H1 (cell line): ENCODE measurements around the gene PROP1. TPM values are rescaled to one million over a fixed set of nuclear protein-coding genes. Genes with fewer than 3 reads are reported as not detected.

Experiments used
- CTCF ChIA-PET: fragments of 300-600 bp; sonication (Branson Sonifier 250); formaldehyde crosslinking; loops from one replicate; lab custom pipeline; 2021; ENCODE audit not compliant: partially characterized antibody; lab: Charles Lee
- POLR2A ChIA-PET: fragments of 300-600 bp; sonication (Branson Sonifier 250); formaldehyde crosslinking; loops from one replicate; lab custom pipeline; 2021; ENCODE audit warnings: inconsistent platforms; ENCODE audit not compliant: partially characterized antibody; lab: Charles Lee
- DNase-seq, 2 experiments: peaks; one replicate each; pipeline versions ENCODE4 v3.0.0 to v3.0.0-alpha.2; 2010 to 2022; ENCODE audit warnings: low spot score in 2 of 2, low read depth in 1 of 2, mixed read lengths in 1 of 2
- FAIRE-seq: peaks from 2 replicates; lab custom pipeline; 2011; peaks lifted over from hg19 to GRCh38; lab: Jason Lieb, UNC
- H2AFZ ChIP-seq: 2 replicates; pipeline ENCODE4 v1.8.1; 2012; ENCODE audit warnings: low read length, inconsistent platforms
- H2AK5ac ChIP-seq: 2 replicates; pipeline ENCODE4 v1.6.1; 2013; ENCODE audit warnings: low read depth, low read length
- H2BK120ac ChIP-seq: replicated peaks from 2 replicates; pipeline ENCODE3; 2013; ENCODE audit warnings: low read depth, low read length, inconsistent platforms
- H2BK12ac ChIP-seq: 2 replicates; pipeline ENCODE4 v1.6.1; 2013; ENCODE audit warnings: low read depth, low read length
- H2BK15ac ChIP-seq: 2 replicates; pipeline ENCODE4 v1.6.1; 2013; ENCODE audit warnings: low read length
- H2BK20ac ChIP-seq: 2 replicates; pipeline ENCODE4 v1.6.1; 2013; ENCODE audit warnings: low read length
- H2BK5ac ChIP-seq: 2 replicates; pipeline ENCODE4 v1.6.1; 2013; ENCODE audit warnings: low read depth, low read length
- H3K14ac ChIP-seq: 2 replicates; pipeline ENCODE4 v1.6.1; 2013; ENCODE audit warnings: inconsistent platforms; ENCODE audit not compliant: insufficient read length
- H3K18ac ChIP-seq: 2 replicates; pipeline ENCODE4 v1.6.1; 2013; ENCODE audit warnings: low read length; ENCODE audit errors: extremely low read depth
- H3K23ac ChIP-seq: 2 replicates; pipeline ENCODE4 v1.6.1; 2013; ENCODE audit warnings: inconsistent platforms; ENCODE audit not compliant: insufficient read length
- H3K23me2 ChIP-seq: 2 replicates; pipeline ENCODE4 v1.6.1; 2013; ENCODE audit warnings: low read depth, low read length
- H3K27ac ChIP-seq: 2 replicates; pipeline ENCODE4 v1.6.1; 2011; ENCODE audit warnings: low read depth, low read length, inconsistent platforms
- H3K27me3 ChIP-seq, 4 experiments: replicated peaks in 1 of 4; 1 replicate in 1 of 4; 2 replicates in 3 of 4; pipeline versions ENCODE4 v1.6.1 to v1.8.1; 2011 to 2013; ENCODE audit warnings: low read length in 3 of 4, mild to moderate bottlenecking in 3 of 4, inconsistent platforms in 2 of 4, mixed read lengths in 2 of 4, moderate library complexity in 1 of 4; ENCODE audit not compliant: control insufficient read depth in 3 of 4, insufficient read depth in 3 of 4; ENCODE audit errors: extremely low read depth in 1 of 4
- H3K36me3 ChIP-seq, 4 experiments: 2 replicates each; pipeline versions ENCODE4 v1.6.1 to v1.8.1; 2011 to 2013; ENCODE audit warnings: mild to moderate bottlenecking in 4 of 4, low read length in 3 of 4, moderate library complexity in 2 of 4, control low read depth in 1 of 4, inconsistent platforms in 1 of 4; ENCODE audit not compliant: insufficient read depth in 4 of 4, control insufficient read depth in 2 of 4
- H3K4ac ChIP-seq: replicated peaks from 2 replicates; pipeline ENCODE3; 2013; ENCODE audit warnings: low read length, low read depth, mixed read lengths, inconsistent platforms; ENCODE audit not compliant: insufficient read length
- H3K4me1 ChIP-seq, 4 experiments: replicated peaks in 1 of 4; 1 replicate in 1 of 4; 2 replicates in 3 of 4; pipeline versions ENCODE4 v1.6.1 to v1.8.1; 2011 to 2013; ENCODE audit warnings: low read length in 3 of 4, inconsistent platforms in 2 of 4, mixed read lengths in 1 of 4; ENCODE audit not compliant: insufficient read depth in 4 of 4, control insufficient read depth in 3 of 4
- H3K4me2 ChIP-seq, 2 experiments: 2 replicates each; pipeline versions ENCODE4 v1.6.1 to v1.8.1; 2011 to 2013; ENCODE audit warnings: low read depth in 2 of 2, low read length in 2 of 2, control low read depth in 1 of 2, inconsistent platforms in 1 of 2, mild to moderate bottlenecking in 1 of 2; ENCODE audit not compliant: insufficient read depth in 1 of 2
- H3K4me3 ChIP-seq, 4 experiments: fragments of 200-600, 300-600 bp in 1 of 4; sonication (generic), shearing (Covaris generic), sonication (Bioruptor Twin) in 1 of 4; 2 replicates each; pipeline versions ENCODE4 v1.5.1 to v1.8.1; 2011 to 2016; ENCODE audit warnings: low read length in 4 of 4, low read depth in 3 of 4, control low read depth in 2 of 4, inconsistent platforms in 2 of 4, mild to moderate bottlenecking in 2 of 4, mixed read lengths in 1 of 4, moderate library complexity in 1 of 4; ENCODE audit not compliant: insufficient read depth in 2 of 4; ENCODE audit errors: extremely low read depth in 1 of 4
- H3K56ac ChIP-seq: replicated peaks from 2 replicates; pipeline ENCODE3; 2013; ENCODE audit warnings: low read depth, mild to moderate bottlenecking, mixed read lengths, low read length, inconsistent platforms; ENCODE audit not compliant: insufficient read length
- H3K79me1 ChIP-seq: 2 replicates; pipeline ENCODE4 v1.6.1; 2013; ENCODE audit warnings: low read depth, low read length, control low read depth
- H3K79me2 ChIP-seq, 2 experiments: 2 replicates each; pipeline versions ENCODE4 v1.6.1 to v1.8.1; 2012 to 2013; ENCODE audit warnings: low read length in 2 of 2, mild to moderate bottlenecking in 2 of 2, inconsistent platforms in 1 of 2; ENCODE audit not compliant: insufficient read depth in 2 of 2, control insufficient read depth in 1 of 2
- H3K9ac ChIP-seq, 4 experiments: replicated peaks in 1 of 4; 1 replicate in 1 of 4; 2 replicates in 3 of 4; pipeline versions ENCODE4 v1.6.1 to v1.8.1; 2011 to 2013; ENCODE audit warnings: low read depth in 3 of 4, low read length in 3 of 4, control low read depth in 2 of 4, mild to moderate bottlenecking in 2 of 4, moderate library complexity in 2 of 4, inconsistent platforms in 1 of 4; ENCODE audit errors: extremely low read depth in 1 of 4
- H3K9me3 ChIP-seq, 2 experiments: 2 replicates each; pipeline versions ENCODE4 v1.6.1 to v1.8.1; 2012 to 2013; ENCODE audit warnings: mild to moderate bottlenecking in 2 of 2, moderate library complexity in 2 of 2, control low read depth in 1 of 2, inconsistent platforms in 1 of 2, low read depth in 1 of 2, low read length in 1 of 2, mixed read lengths in 1 of 2; ENCODE audit not compliant: insufficient read depth in 2 of 2
- H4K20me1 ChIP-seq, 2 experiments: replicated peaks in 1 of 2; 2 replicates each; pipeline versions ENCODE3 to v1.8.1; 2011 to 2013; ENCODE audit warnings: inconsistent platforms in 2 of 2, low read length in 2 of 2, mild to moderate bottlenecking in 1 of 2; ENCODE audit not compliant: insufficient read depth in 2 of 2, control insufficient read depth in 1 of 2
- H4K5ac ChIP-seq: 2 replicates; pipeline ENCODE4 v1.6.1; 2013; ENCODE audit warnings: low read length, low read depth, mixed read lengths, inconsistent platforms; ENCODE audit not compliant: insufficient read length
- H4K8ac ChIP-seq: 2 replicates; pipeline ENCODE4 v1.8.0; 2013; ENCODE audit warnings: mild to moderate bottlenecking, moderate library complexity, low read length, inconsistent platforms; ENCODE audit not compliant: insufficient read depth; ENCODE audit errors: extremely low read depth
- H4K91ac ChIP-seq: replicated peaks from 2 replicates; pipeline ENCODE3; 2013; ENCODE audit warnings: low read length, mixed read lengths, inconsistent platforms; ENCODE audit not compliant: insufficient read length
- ASH2L ChIP-seq: fragments of 200-600, 300-600 bp; sonication (generic); IDR thresholded peaks from one replicate; pipeline ENCODE4 v1.7.1; 2017; ENCODE audit warnings: low read length
- CHD1 ChIP-seq: IDR thresholded peaks from 2 replicates; pipeline ENCODE4 v1.6.1; 2012; ENCODE audit warnings: low read depth, low read length, improper control_type of control experiment
- KDM5A ChIP-seq: fragments of 200-600 bp; IDR thresholded peaks from 2 replicates; pipeline ENCODE4 v1.7.1; 2012; ENCODE audit warnings: mild to moderate bottlenecking, low read length, inconsistent platforms, mixed read lengths
- NRF1 ChIP-seq: IDR thresholded peaks from 2 replicates; pipeline ENCODE4 v1.6.1; 2011; ENCODE audit warnings: mild to moderate bottlenecking, low read depth, low read length, improper control_type of control experiment
- POLR2A ChIP-seq, 2 experiments: IDR thresholded peaks; 1 replicate in 1 of 2; 2 replicates in 1 of 2; pipeline ENCODE4 v1.6.1; 2011; ENCODE audit warnings: low read depth in 2 of 2, low read length in 2 of 2, mild to moderate bottlenecking in 2 of 2; ENCODE audit errors: control extremely low read depth in 1 of 2
- POLR2AphosphoS5 ChIP-seq: IDR thresholded peaks from 2 replicates; pipeline ENCODE4 v1.6.1; 2011; ENCODE audit warnings: low read depth, low read length
- SP4 ChIP-seq: IDR thresholded peaks from 2 replicates; pipeline ENCODE4 v1.6.1; 2012; ENCODE audit warnings: low read length, inconsistent platforms
- SUZ12 ChIP-seq: fragments of 200-600 bp; sonication (generic); IDR thresholded peaks from 2 replicates; pipeline ENCODE4 v1.6.1; 2012; ENCODE audit warnings: mild to moderate bottlenecking, inconsistent platforms, low read length, moderate library complexity, mixed read lengths
- TAF7 ChIP-seq: optimal IDR thresholded peaks from 2 replicates; pipeline ENCODE3; 2011; ENCODE audit warnings: low read depth, mild to moderate bottlenecking, inconsistent platforms, low read length, moderate library complexity, borderline replicate concordance
- WGBS, 2 experiments: shearing (Covaris generic) in 1 of 2; methylation state at CpG; one replicate each; pipeline versions ENCODE4 v1.1.6 to v1.1.7; 2013 to 2015; ENCODE audit warnings: low lambda C conversion rate in 2 of 2, mixed read lengths in 2 of 2, inconsistent platforms in 1 of 2, low coverage in 1 of 2, missing lambda C conversion rate in 1 of 2; ENCODE audit not compliant: insufficient replicate concordance in 2 of 2, insufficient coverage in 1 of 2, insufficient read length in 1 of 2; ENCODE audit errors: extremely low coverage in 1 of 2, missing lambda C conversion rate in 1 of 2; 5-methylcytosine and 5-hydroxymethylcytosine counted together
- polyA plus RNA-seq, 7 experiments: library from polyadenylated mRNA; depleted of rRNA in 3 of 7; stranded (reverse) in 5 of 7; unstranded in 2 of 7; fragments of >200 nt in 5 of 7; fragments of 200-250 nt in 2 of 7; gene quantifications; 1 replicate in 5 of 7; 2 replicates in 1 of 7; 4 replicates in 1 of 7; pipeline versions ENCODE4 v1.2.1 to v1.2.3, GENCODE V29; 2011 to 2013; ENCODE audit warnings: missing spikeins in 2 of 7, mixed read lengths in 2 of 7
- total RNA-seq: library from RNA; stranded (reverse); fragmentation: NEBNext Ultra II Directional; extraction: Animal tissue kit (Norgen Biotek cat#: 25700); gene quantifications from 2 replicates; pipeline ENCODE4 v1.2.1, GENCODE V29; 2021
- TF ChIP-seq, protein P1 (sequence below): IDR thresholded peaks from 2 replicates; pipeline ENCODE4 v1.6.1; 2012; ENCODE audit warnings: low read length, inconsistent platforms
- TF ChIP-seq, protein P2 (sequence below): IDR thresholded peaks from 2 replicates; pipeline ENCODE4 v1.6.1; 2012; ENCODE audit warnings: inconsistent platforms

PROP1 gene
- total and polyA plus RNA-seq, 2 of the 8 experiments (the other 6 are each of a cell fraction or from before 2014, with no cell fraction given): not detected

DNA sequence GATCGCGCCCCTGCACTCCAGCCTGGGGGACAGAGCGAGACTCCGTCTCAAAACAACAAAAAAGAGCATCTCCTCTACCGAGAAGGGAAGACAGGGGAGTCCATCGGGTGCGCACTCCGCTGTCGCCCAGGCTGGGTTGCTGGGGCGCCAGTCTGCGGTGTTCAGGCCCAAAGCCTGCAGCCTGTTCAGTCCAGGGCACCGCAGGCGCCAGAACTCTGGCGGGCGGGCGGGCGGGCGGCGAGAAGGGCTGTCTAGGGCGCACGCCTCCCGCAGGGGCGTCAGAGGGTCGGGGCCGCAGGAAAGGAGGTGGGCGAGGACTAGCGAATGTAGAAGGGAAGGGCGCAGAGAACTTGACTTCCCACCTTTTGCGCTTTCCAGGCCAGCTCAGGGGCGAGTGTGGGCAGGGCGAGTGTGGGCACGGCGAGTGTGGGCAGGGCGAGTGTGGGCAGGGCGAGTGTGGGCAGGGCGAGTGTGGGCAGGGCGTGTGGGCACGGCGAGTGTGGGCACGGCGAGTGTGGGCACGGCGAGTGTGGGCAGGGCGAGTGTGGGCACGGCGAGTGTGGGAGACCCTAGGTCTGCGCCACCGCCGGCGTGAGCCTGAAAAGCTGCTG, 10.5 kb downstream of the PROP1 start:
- WGBS, 2 experiments: 48% methylated on average over 21 of the region's 50 CpGs; no CpG with 5 or more reads in 1 of the 2 experiments
- H2AFZ ChIP-seq: peak overlapping the region; percentile 67; the same call in 1 of the 2 replicates
- TF ChIP-seq NRF1: no peak
- TF ChIP-seq POLR2AphosphoS5: no peak
- TF ChIP-seq, protein P1, sequence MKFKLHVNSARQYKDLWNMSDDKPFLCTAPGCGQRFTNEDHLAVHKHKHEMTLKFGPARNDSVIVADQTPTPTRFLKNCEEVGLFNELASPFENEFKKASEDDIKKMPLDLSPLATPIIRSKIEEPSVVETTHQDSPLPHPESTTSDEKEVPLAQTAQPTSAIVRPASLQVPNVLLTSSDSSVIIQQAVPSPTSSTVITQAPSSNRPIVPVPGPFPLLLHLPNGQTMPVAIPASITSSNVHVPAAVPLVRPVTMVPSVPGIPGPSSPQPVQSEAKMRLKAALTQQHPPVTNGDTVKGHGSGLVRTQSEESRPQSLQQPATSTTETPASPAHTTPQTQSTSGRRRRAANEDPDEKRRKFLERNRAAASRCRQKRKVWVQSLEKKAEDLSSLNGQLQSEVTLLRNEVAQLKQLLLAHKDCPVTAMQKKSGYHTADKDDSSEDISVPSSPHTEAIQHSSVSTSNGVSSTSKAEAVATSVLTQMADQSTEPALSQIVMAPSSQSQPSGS: no peak
- TF ChIP-seq, protein P2, sequence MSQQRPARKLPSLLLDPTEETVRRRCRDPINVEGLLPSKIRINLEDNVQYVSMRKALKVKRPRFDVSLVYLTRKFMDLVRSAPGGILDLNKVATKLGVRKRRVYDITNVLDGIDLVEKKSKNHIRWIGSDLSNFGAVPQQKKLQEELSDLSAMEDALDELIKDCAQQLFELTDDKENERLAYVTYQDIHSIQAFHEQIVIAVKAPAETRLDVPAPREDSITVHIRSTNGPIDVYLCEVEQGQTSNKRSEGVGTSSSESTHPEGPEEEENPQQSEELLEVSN: no peak
- no peak for TF ChIP-seq CHD1
- TF ChIP-seq ASH2L: no peak
- TF ChIP-seq SP4: no peak
- TF ChIP-seq POLR2A (IDR thresholded peaks at IDR 0.05; ENCODE audit: control extremely low read depth in 1 of 2, low read depth in 2 of 2, low read length in 2 of 2): no peak
- no peak for TF ChIP-seq SUZ12
- TF ChIP-seq TAF7: no peak
- TF ChIP-seq KDM5A: no peak

More for the DNA sequence above, 10.5 kb downstream of the PROP1 start:
- Histone ChIP-seq H2BK15ac (no peak overlapping the region), H3K14ac (no peak overlapping the region), H2BK120ac (no peak overlapping the region), H3K27ac (no peak overlapping the region), H4K20me1 (no peaks in the 10 kb centered on the region), H3K9ac (no peak overlapping the region), H3K4me1 (peaks cover 0 to 10% (median 6%) of the 10 kb centered on the region in 4 experiments; a peak in 3 of 7 replicates), H3K4me2 (peak overlapping the region in 1 of 2 experiments; percentile 69; a peak in 3 of 4 replicates), H3K79me1 (no peaks in the 10 kb centered on the region), H3K4me3 (peak overlapping the region in 3 of 4 experiments; percentile 12 to 62 (median 14); a peak in 4 of 8 replicates), H3K27me3 (peaks cover 4 to 43% (median 26%) of the 10 kb centered on the region in 4 experiments; a peak in 6 of 7 replicates), H3K18ac (no peak overlapping the region), H3K79me2 (no peaks in the 10 kb centered on the region), H4K91ac (no peak overlapping the region), H3K23me2 (no peaks in the 10 kb centered on the region; the same call in 1 of the 2 replicates), H2BK20ac (no peak overlapping the region), H3K56ac (no peak overlapping the region), H2AK5ac (no peak overlapping the region), H2BK5ac (no peak overlapping the region), H3K23ac (no peak overlapping the region), H3K9me3 (no peaks in the 10 kb centered on the region), H3K36me3 (no peaks in the 10 kb centered on the region), H4K5ac (no peak overlapping the region), H3K4ac (no peak overlapping the region), H2BK12ac (no peak overlapping the region), H4K8ac (no peak overlapping the region)
- no peak for FAIRE-seq
- CTCF ChIA-PET: interaction anchor here (0.7 to 3.5 kb wide), 9 partner anchors 8 to 1328 kb away, joined by 3 to 26 read pairs (median 3); partner anchors contain the start of gene PROP1
- POLR2A ChIA-PET: no interaction called here
- DNase-seq: no peak
